Heart left ventricle (tissue), 13 donors: Measurements from ENCODE around the gene ZNF334.

Experiments
- POLR2A ChIP-seq, 2 donors: fragments of 450-650 bp; IDR thresholded peaks; one replicate each; pipeline ENCODE4 v1.6.1; 2017; ENCODE audit warnings: antibody characterized with exemption in 2 of 2, mild to moderate bottlenecking in 2 of 2, moderate library complexity in 2 of 2
- TF ChIP-seq, protein P1 (sequence below), 12 donors: fragments of 200-600 bp; sonication (generic) in 4 of 12; IDR thresholded peaks; one replicate each; pipeline versions ENCODE4 v1.5.0 to v1.8.0; 2018 to 2022; ENCODE audit warnings: antibody characterized with exemption in 12 of 12, mild to moderate bottlenecking in 5 of 12
- donor health status: ischemic (EF 13 %, LVEDD 7.1; RV severe dilation, severe dysfunction).
- donor health status: DM: no; HTN: yes; CAD: no.
- donor health status: DM: no; HTN: no; CAD: no.
- donor health status: ischemic (EF 25% LVEDD 6.9; RV normal size, moderate dysfunction).
- donor health status: ischemic (EF 25% LVEDD 5.7; RV mildly dilated, moderate dysfunction).
- donor health status: ischemic (EF 35%, LVEDD 5.7; RV mildly dilated, moderate dysfunction).
- donor health status: nonischemic (EF 11% LVEDD 7.7; RV severe dilation, severe dysfunction).
- donor health status: DM: yes; HTN: yes; CAD: no.
- donor health status: PGD.
- donor health status: ischemic (EF 29% LVEDD 5.4; RV normal size, mild dysfunction).
- donor health status: nonischemic (EF 23%, LVEDD 6.1; RV moderate dilation, normal function).

DNA sequence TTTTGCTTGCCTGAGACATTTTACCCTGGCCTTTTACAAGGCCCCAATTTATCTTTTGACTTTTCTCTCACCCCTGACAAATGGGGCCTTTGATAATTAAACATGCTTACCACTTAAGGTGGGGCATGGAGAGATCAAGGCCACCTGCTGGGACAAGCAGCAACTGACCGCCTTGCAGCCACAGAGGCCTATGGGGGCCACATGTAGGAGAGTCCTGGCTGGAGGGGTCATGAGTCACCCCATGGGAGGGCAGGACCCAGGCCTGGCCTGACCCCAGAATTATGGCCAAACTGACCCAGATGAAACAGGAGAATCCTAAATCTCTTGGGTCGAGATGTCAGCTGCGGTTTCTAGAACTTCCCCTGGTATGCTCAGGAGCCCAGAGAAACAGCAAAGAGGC lies 45.6 kb upstream of the ZNF334 start:
- TF ChIP-seq, protein P1, sequence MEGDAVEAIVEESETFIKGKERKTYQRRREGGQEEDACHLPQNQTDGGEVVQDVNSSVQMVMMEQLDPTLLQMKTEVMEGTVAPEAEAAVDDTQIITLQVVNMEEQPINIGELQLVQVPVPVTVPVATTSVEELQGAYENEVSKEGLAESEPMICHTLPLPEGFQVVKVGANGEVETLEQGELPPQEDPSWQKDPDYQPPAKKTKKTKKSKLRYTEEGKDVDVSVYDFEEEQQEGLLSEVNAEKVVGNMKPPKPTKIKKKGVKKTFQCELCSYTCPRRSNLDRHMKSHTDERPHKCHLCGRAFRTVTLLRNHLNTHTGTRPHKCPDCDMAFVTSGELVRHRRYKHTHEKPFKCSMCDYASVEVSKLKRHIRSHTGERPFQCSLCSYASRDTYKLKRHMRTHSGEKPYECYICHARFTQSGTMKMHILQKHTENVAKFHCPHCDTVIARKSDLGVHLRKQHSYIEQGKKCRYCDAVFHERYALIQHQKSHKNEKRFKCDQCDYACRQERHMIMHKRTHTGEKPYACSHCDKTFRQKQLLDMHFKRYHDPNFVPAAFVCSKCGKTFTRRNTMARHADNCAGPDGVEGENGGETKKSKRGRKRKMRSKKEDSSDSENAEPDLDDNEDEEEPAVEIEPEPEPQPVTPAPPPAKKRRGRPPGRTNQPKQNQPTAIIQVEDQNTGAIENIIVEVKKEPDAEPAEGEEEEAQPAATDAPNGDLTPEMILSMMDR (IDR thresholded peaks at IDR 0.05) = no peak
- no peak for TF ChIP-seq POLR2A (IDR thresholded peaks at IDR 0.05)
